Kidney (tissue), 14 donors: Measurements from ENCODE around the gene SAMD4A. TPM values are rescaled to one million over a fixed set of nuclear protein-coding genes. Genes with fewer than 3 reads are reported as not detected.

Experiments
- DNase-seq, 5 donors: peaks; one replicate each; pipeline ENCODE4 v3.0.0-alpha.2; 2013 to 2020
- FAIRE-seq: peaks from 2 replicates; lab custom pipeline; 2012; peaks lifted over from hg19 to GRCh38; lab: Jason Lieb, UNC
- H3K27ac ChIP-seq, 2 donors: one replicate each; pipeline ENCODE4 v1.7.0; 2013; ENCODE audit warnings: low read depth in 2 of 2, low read length in 2 of 2, inconsistent platforms in 1 of 2
- H3K27me3 ChIP-seq: one replicate; pipeline ENCODE4 v1.7.1; 2013; ENCODE audit warnings: low read length, inconsistent platforms; ENCODE audit not compliant: control insufficient read depth, insufficient read depth
- H3K36me3 ChIP-seq, 3 donors: one replicate each; pipeline versions ENCODE4 v1.7.0 to v1.7.1; 2013; ENCODE audit warnings: low read length in 3 of 3, control low read depth in 1 of 3, inconsistent platforms in 1 of 3; ENCODE audit not compliant: insufficient read depth in 3 of 3, control insufficient read depth in 2 of 3
- H3K4me1 ChIP-seq, 3 donors: one replicate each; pipeline versions ENCODE4 v1.7.0 to v1.7.1; 2013; ENCODE audit warnings: low read length in 3 of 3, inconsistent platforms in 1 of 3, low read depth in 1 of 3; ENCODE audit not compliant: control insufficient read depth in 2 of 3, insufficient read depth in 2 of 3
- H3K4me3 ChIP-seq, 3 donors: one replicate each; pipeline versions ENCODE4 v1.7.0 to v1.8.1; 2013; ENCODE audit warnings: low read length in 3 of 3, control low read depth in 1 of 3, inconsistent platforms in 1 of 3
- H3K9ac ChIP-seq, 3 donors: one replicate each; pipeline versions ENCODE4 v1.7.0 to v1.7.1; 2013; ENCODE audit warnings: low read length in 3 of 3, control low read depth in 1 of 3, inconsistent platforms in 1 of 3
- H3K9me3 ChIP-seq, 3 donors: one replicate each; pipeline versions ENCODE4 v1.7.0 to v1.7.1; 2013; ENCODE audit warnings: low read length in 3 of 3, control low read depth in 1 of 3, inconsistent platforms in 1 of 3; ENCODE audit not compliant: control insufficient read depth in 2 of 3, insufficient read depth in 1 of 3
- CTCF ChIP-seq: IDR thresholded peaks from 3 replicates; pipeline ENCODE4 v1.5.1; 2012; ENCODE audit warnings: mild to moderate bottlenecking, moderate library complexity, borderline replicate concordance; ENCODE audit not compliant: insufficient read depth; ENCODE audit errors: extremely low read depth
- intact Hi-C: fragments of 100-400 bp; cut with DNase I; formaldehyde crosslinking; loops from one replicate; pipeline ENCODE4 v1.11.1; 2022
- polyA plus RNA-seq: library from polyadenylated mRNA; stranded (reverse); fragments of 350-450 nt; fragmentation: Illumina TruSeq; extraction: RNeasy Lipid Tissue Mini Kit (QIAGEN cat#74804); gene quantifications from one replicate; pipeline ENCODE4 v1.2.3, GENCODE V29; 2014; ENCODE audit warnings: low read depth, low replicate concordance; ENCODE audit not compliant: insufficient read depth
- total RNA-seq: library from RNA; stranded (reverse); fragmentation: NEBNext Ultra II Directional; extraction: Animal tissue kit (Norgen Biotek cat#: 25700); gene quantifications from one replicate; pipeline ENCODE4 v1.2.1, GENCODE V29; 2021
- donor health status: control.
- donor health status: control.
- donor health status: control.
- donor health status: control.
- donor health status: control.
- donor health status: DM: yes; HTN: yes; CAD: no.
- donor health status: Normal renal cell carcinoma (clear cell type).

The SAMD4A gene
- total and polyA plus RNA-seq, 2 donors from 2014 or later: 7.4 to 46.5 TPM

GRCh38 chr14:54676812-54677708, 110.1 kb downstream of the SAMD4A start:
- intact Hi-C loops: no loop called here
- no peak for TF ChIP-seq CTCF
- no peak overlapping the region for H3K9ac ChIP-seq
- peak in 2 of 5 donors; percentile 55 to 57 for DNase-seq
- FAIRE-seq: no peak
- H3K9me3 ChIP-seq: no peaks in the 10 kb centered on the region
- peak overlapping the region in 1 of 2 donors; percentile 47 for H3K27ac ChIP-seq
- H3K27me3 ChIP-seq: no peaks in the 10 kb centered on the region
- H3K36me3 ChIP-seq: no peaks in the 10 kb centered on the region
- no peak overlapping the region for H3K4me3 ChIP-seq
- H3K4me1 ChIP-seq: peaks cover 0 to 8% (median 0%) of the 10 kb centered on the region in 3 donors

- FAIRE-seq: no peak
- no peak for TF ChIP-seq CTCF
These were observed 113.7 kb downstream of the SAMD4A start for GRCh38 chr14:54680651-54681050.

GRCh38 chr14:54681811-54682261, 114.9 kb downstream of the SAMD4A start:
- H3K4me1 ChIP-seq: peaks cover 0 to 7% (median 2%) of the 10 kb centered on the region in 3 donors
- FAIRE-seq (no peak), DNase-seq (no peak)
- H3K27me3 ChIP-seq: no peaks in the 10 kb centered on the region
- H3K4me3 ChIP-seq: no peak overlapping the region
- no peak overlapping the region for H3K27ac ChIP-seq
- H3K36me3 ChIP-seq: no peaks in the 10 kb centered on the region
- intact Hi-C loops: no loop called here
- no peaks in the 10 kb centered on the region for H3K9me3 ChIP-seq
- no peak overlapping the region for H3K9ac ChIP-seq
- TF ChIP-seq CTCF: no peak

More at GRCh38 chr14:54680651-54681050, 113.7 kb downstream of the SAMD4A start:
- H3K9ac ChIP-seq: no peak overlapping the region
- no peaks in the 10 kb centered on the region for H3K9me3 ChIP-seq
- no peaks in the 10 kb centered on the region for H3K36me3 ChIP-seq
- H3K27me3 ChIP-seq: no peaks in the 10 kb centered on the region
- peaks cover 0 to 8% (median 2%) of the 10 kb centered on the region in 3 donors for H3K4me1 ChIP-seq
- H3K4me3 ChIP-seq: no peak overlapping the region
- intact Hi-C loops: no loop called here
- no peak overlapping the region for H3K27ac ChIP-seq
- DNase-seq: no peak
